HepG2 (cell line): Measurements from ENCODE around the gene RCE1. TPM values are rescaled to one million over a fixed set of nuclear protein-coding genes. Genes with fewer than 3 reads are reported as not detected.

Experiments used
- ATAC-seq: fragments of 200-7000 bp; cut with Tn5 transposase; 3 replicates; pipeline ENCODE4 v1.9.1; 2020; ENCODE audit warnings: mild to moderate bottlenecking, moderate library complexity
- BruUV-seq: library from RNA; stranded (reverse); fragments of 400-500 nt; replicated peaks from 2 replicates; lab custom pipeline; 2021; lab: Mats Ljungman, UMichigan
- CTCF ChIA-PET: fragments of 300-600 bp; formaldehyde crosslinking; extraction: SDS; loops from one replicate; lab custom pipeline; 2021; ENCODE audit warnings: low total read pairs, inconsistent platforms, low intra/inter-chr PET ratio; lab: Yijun Ruan, JAX
- POLR2A ChIA-PET: fragments of 350-600 bp; sonication (Branson Sonifier 250); formaldehyde crosslinking; loops from one replicate; lab custom pipeline; 2020; ENCODE audit warnings: antibody characterized with exemption, inconsistent platforms; lab: Yijun Ruan, JAX
- DNase-seq: peaks from one replicate; pipeline ENCODE4 v3.0.0-alpha.2; 2015; ENCODE audit warnings: low spot score
- FAIRE-seq: peaks from 3 replicates; lab custom pipeline; 2011; peaks lifted over from hg19 to GRCh38; lab: Jason Lieb, UNC
- H2AFZ ChIP-seq: one replicate; pipeline ENCODE4 v1.6.1; 2011; ENCODE audit warnings: low read length, inconsistent platforms
- H3K27ac ChIP-seq: fragments of 300-600 bp; 3 replicates; pipeline ENCODE4 v1.8.0; 2011; ENCODE audit warnings: mixed run types, mild to moderate bottlenecking, mixed read lengths, low read length, inconsistent platforms; ENCODE audit not compliant: insufficient read depth; ENCODE audit errors: extremely low read length
- H3K27me3 ChIP-seq, 2 experiments: fragments of 200-600 bp in 1 of 2; 2 replicates in 1 of 2; 3 replicates in 1 of 2; pipeline versions ENCODE4 v1.6.0 to v1.8.0; 2011; ENCODE audit warnings: low read length in 2 of 2, mild to moderate bottlenecking in 2 of 2, moderate library complexity in 2 of 2, inconsistent platforms in 1 of 2; ENCODE audit not compliant: insufficient read depth in 2 of 2, control insufficient read depth in 1 of 2
- H3K36me3 ChIP-seq, 2 experiments: fragments of 200-600 bp in 1 of 2; replicated peaks in 1 of 2; 2 replicates in 1 of 2; 3 replicates in 1 of 2; pipeline versions ENCODE4 v1.5.1 to v1.8.0; 2011; ENCODE audit warnings: low read length in 2 of 2, inconsistent platforms in 1 of 2; ENCODE audit not compliant: insufficient read depth in 2 of 2, control insufficient read depth in 1 of 2
- H3K4me1 ChIP-seq: 2 replicates; pipeline ENCODE4 v1.5.1; 2012; ENCODE audit warnings: low read length, inconsistent platforms; ENCODE audit not compliant: insufficient read depth
- H3K4me2 ChIP-seq: 2 replicates; pipeline ENCODE4 v1.6.0; 2011; ENCODE audit warnings: low read depth, low read length, inconsistent platforms
- H3K4me3 ChIP-seq, 3 experiments: fragments of 200-600 bp in 1 of 3; sonication (generic), shearing (Covaris generic) in 1 of 3; replicated peaks in 1 of 3; 2 replicates each; pipeline ENCODE4 v1.5.1; 2011 to 2016; ENCODE audit warnings: low read length in 3 of 3, inconsistent platforms in 2 of 3, low read depth in 2 of 3, mild to moderate bottlenecking in 2 of 3, control low read depth in 1 of 3, mixed read lengths in 1 of 3; ENCODE audit not compliant: insufficient read depth in 1 of 3
- H3K79me2 ChIP-seq: one replicate; pipeline ENCODE4 v1.6.1; 2011; ENCODE audit warnings: low read length, inconsistent platforms; ENCODE audit not compliant: insufficient read depth
- H3K9ac ChIP-seq: 2 replicates; pipeline ENCODE4 v1.6.0; 2011; ENCODE audit warnings: mild to moderate bottlenecking, low read depth, low read length, inconsistent platforms; ENCODE audit not compliant: insufficient read depth
- H3K9me3 ChIP-seq: 2 replicates; pipeline ENCODE4 v1.5.1; 2012; ENCODE audit warnings: mild to moderate bottlenecking, low read length
- H4K20me1 ChIP-seq: 2 replicates; pipeline ENCODE4 v1.6.0; 2011; ENCODE audit warnings: inconsistent platforms, mild to moderate bottlenecking, low read length, moderate library complexity; ENCODE audit not compliant: insufficient read depth
- HOXA5 ChIP-seq: sonication (generic); formaldehyde crosslinking; IDR thresholded peaks from 2 replicates; pipeline ENCODE4 v1.4.0; 2020; ENCODE audit warnings: missing genetic modification reagents
- NAIF1 ChIP-seq: sonication (generic); formaldehyde crosslinking; IDR thresholded peaks from 2 replicates; pipeline ENCODE4 v1.5.0; 2020; ENCODE audit warnings: mild to moderate bottlenecking, missing genetic modification reagents, borderline replicate concordance
- SYNCRIP ChIP-seq: fragments of 200-400 bp; formaldehyde crosslinking; IDR thresholded peaks from 2 replicates; pipeline ENCODE4 v1.6.1; 2018; ENCODE audit warnings: mild to moderate bottlenecking, low read depth, low read length; ENCODE audit not compliant: insufficient read depth
- TEAD3 ChIP-seq: optimal IDR thresholded peaks from 2 replicates; pipeline ENCODE3; 2016; ENCODE audit warnings: borderline replicate concordance
- XRCC5 ChIP-seq: fragments of 200-400 bp; formaldehyde crosslinking; optimal IDR thresholded peaks from 2 replicates; pipeline ENCODE3; 2017; ENCODE audit warnings: mild to moderate bottlenecking, low read length
- ZBTB2 ChIP-seq: sonication (generic); formaldehyde crosslinking; IDR thresholded peaks from 2 replicates; pipeline ENCODE4 v1.8.0; 2022; ENCODE audit warnings: low read depth, missing genetic modification reagents
- ZBTB33 ChIP-seq: sonication (generic); formaldehyde crosslinking; IDR thresholded peaks from 2 replicates; pipeline ENCODE4 v1.4.0; 2020; ENCODE audit warnings: missing genetic modification reagents
- ZBTB7B ChIP-seq: sonication (generic); formaldehyde crosslinking; IDR thresholded peaks from 2 replicates; pipeline ENCODE4 v1.4.0; 2020; ENCODE audit warnings: missing genetic modification reagents
- ZFP36L1 ChIP-seq: sonication (generic); formaldehyde crosslinking; IDR thresholded peaks from 2 replicates; pipeline ENCODE4 v1.8.0; 2022; ENCODE audit warnings: mild to moderate bottlenecking, missing genetic modification reagents, moderate library complexity
- ZFP91 ChIP-seq: sonication (generic); formaldehyde crosslinking; IDR thresholded peaks from 2 replicates; pipeline ENCODE4 v1.9.0; 2022; ENCODE audit warnings: missing genetic modification reagents, mild to moderate bottlenecking, borderline replicate concordance
- ZNF12 ChIP-seq: sonication (generic); formaldehyde crosslinking; IDR thresholded peaks from 2 replicates; pipeline ENCODE4 v1.5.0; 2020; ENCODE audit warnings: missing genetic modification reagents
- ZNF234 ChIP-seq: sonication (generic); formaldehyde crosslinking; conservative IDR thresholded peaks from 2 replicates; pipeline ENCODE4 v1.5.1; 2020; ENCODE audit warnings: mild to moderate bottlenecking, missing genetic modification reagents
- ZNF687 ChIP-seq: sonication (generic); formaldehyde crosslinking; IDR thresholded peaks from 2 replicates; pipeline ENCODE4 v1.5.1; 2020; ENCODE audit warnings: mild to moderate bottlenecking, missing genetic modification reagents, moderate library complexity
- WGBS: methylation state at CpG from one replicate; pipeline ENCODE4 v1.1.6; 2017; ENCODE audit warnings: low lambda C conversion rate; 5-methylcytosine and 5-hydroxymethylcytosine counted together
- in situ Hi-C: cut with HindIII; loops from 2 replicates; pipeline ENCODE4 v1.10.0; 2017; ENCODE audit warnings: low pct_unique_long_range_greater_than_20kb; ENCODE audit not compliant: extremely low pct_ligation_motif_present
- intact Hi-C: fragments of 100-400 bp; cut with micrococcal nuclease; formaldehyde crosslinking; loops from one replicate; pipeline ENCODE4 v1.10.0; 2022; ENCODE audit not compliant: unreplicated experiment
- polyA plus RNA-seq, 8 experiments: library from polyadenylated mRNA; depleted of rRNA in 3 of 8; stranded (reverse) in 7 of 8; unstranded in 1 of 8; fragments of >200 nt; fragmentation: Illumina TruSeq in 4 of 8; extraction: Trizol in 4 of 8; gene quantifications; 2 replicates each; pipeline versions ENCODE4 v1.2.1 to v1.2.3, GENCODE V29; 2011 to 2016; ENCODE audit warnings: low read depth in 4 of 8, missing spikeins in 1 of 8, mixed read lengths in 1 of 8; ENCODE audit not compliant: insufficient read depth in 1 of 8
- total RNA-seq, 5 experiments: library from RNA; depleted of rRNA; stranded (reverse); fragments of >200 nt; fragmentation: Illumina TruSeq; extraction: Trizol; gene quantifications; 2 replicates each; pipeline ENCODE4 v1.2.3, GENCODE V29; 2016; ENCODE audit warnings: low read depth in 1 of 5

RCE1 gene
- total and polyA plus RNA-seq, 2 of the 13 experiments (the other 11 are each of a cell fraction or from before 2014, with no cell fraction given): 22.2 to 22.4 TPM

GRCh38 chr11:66883016-66883965 is 40.0 kb downstream of the RCE1 start:
- Histone ChIP-seq H2AFZ (no peak overlapping the region), H3K27me3 (no peaks in the 10 kb centered on the region), H3K79me2 (peaks cover 29% of the 10 kb centered on the region), H3K9me3 (no peaks in the 10 kb centered on the region), H3K36me3 (peaks cover 3 to 19% of the 10 kb centered on the region in 2 experiments; a peak in 3 of 5 replicates), H3K4me1 (peaks cover 29% of the 10 kb centered on the region), H3K27ac (no peak overlapping the region), H3K9ac (no peak overlapping the region), H3K4me2 (no peak overlapping the region), H4K20me1 (peaks cover 23% of the 10 kb centered on the region; the same call in 1 of the 2 replicates), H3K4me3 (no peak overlapping the region)
- CTCF ChIA-PET: interaction anchor here (1.2 kb wide), 1 partner anchor 93 kb away, joined by 5 read pairs; no protein-coding TSS in a partner anchor
- ATAC-seq: peak; percentile 76
- DNase-seq: peak; percentile 45
- WGBS: 89% methylated on average over 27 of the region's 29 CpGs
- BruUV-seq: no TSS peak
- in situ Hi-C loops: no loop called here
- POLR2A ChIA-PET: interaction anchor here (3.6 kb wide), 1 partner anchor 19 kb away, joined by 12 read pairs; no protein-coding TSS in a partner anchor
- intact Hi-C loops: no loop called here
- peak; percentile 54 for FAIRE-seq
- TF ChIP-seq NAIF1 (CRISPR knock-in tag) (no peak), ZFP36L1 (CRISPR knock-in tag) (no peak), ZFP91 (CRISPR knock-in tag) (peak; percentile 19; the same call in 1 of the 2 replicates), ZBTB7B (no peak), ZNF12 (CRISPR knock-in tag) (no peak), ZBTB2 (CRISPR knock-in tag) (no peak), SYNCRIP (no peak), ZBTB33 (peak; percentile 17; the same call in 1 of the 2 replicates), TEAD3 (CRISPR knock-in tag) (peak; percentile 16), ZNF687 (CRISPR knock-in tag) (peak; percentile 49), ZNF234 (no peak), XRCC5 (peak; percentile 48), HOXA5 (no peak)
